Suprapubic skin (tissue), 4 donors: ENCODE results near the gene MTIF2.

Experiments
- EP300 ChIP-seq: sonication (generic); formaldehyde crosslinking; IDR thresholded peaks from one replicate; pipeline ENCODE4 v1.6.1; 2017; ENCODE audit warnings: antibody characterized with exemption
- POLR2A ChIP-seq, 2 donors: fragments of 450-650 bp; IDR thresholded peaks; one replicate each; pipeline ENCODE4 v1.6.1; 2017; ENCODE audit warnings: antibody characterized with exemption in 2 of 2, mild to moderate bottlenecking in 2 of 2, moderate library complexity in 2 of 2
- POLR2AphosphoS5 ChIP-seq, 3 donors: sonication (generic); formaldehyde crosslinking; IDR thresholded peaks; one replicate each; pipeline ENCODE4 v1.6.1; 2017; ENCODE audit warnings: antibody characterized with exemption in 3 of 3
- TF ChIP-seq, protein P1 (sequence below), 2 donors: fragments of 200-600 bp in 1 of 2; fragments of 450-650 bp in 1 of 2; sonication (generic) in 1 of 2; IDR thresholded peaks; one replicate each; pipeline ENCODE4 v1.5.1; 2016 to 2019; ENCODE audit warnings: antibody characterized with exemption in 2 of 2, mild to moderate bottlenecking in 1 of 2, moderate library complexity in 1 of 2

DNA sequence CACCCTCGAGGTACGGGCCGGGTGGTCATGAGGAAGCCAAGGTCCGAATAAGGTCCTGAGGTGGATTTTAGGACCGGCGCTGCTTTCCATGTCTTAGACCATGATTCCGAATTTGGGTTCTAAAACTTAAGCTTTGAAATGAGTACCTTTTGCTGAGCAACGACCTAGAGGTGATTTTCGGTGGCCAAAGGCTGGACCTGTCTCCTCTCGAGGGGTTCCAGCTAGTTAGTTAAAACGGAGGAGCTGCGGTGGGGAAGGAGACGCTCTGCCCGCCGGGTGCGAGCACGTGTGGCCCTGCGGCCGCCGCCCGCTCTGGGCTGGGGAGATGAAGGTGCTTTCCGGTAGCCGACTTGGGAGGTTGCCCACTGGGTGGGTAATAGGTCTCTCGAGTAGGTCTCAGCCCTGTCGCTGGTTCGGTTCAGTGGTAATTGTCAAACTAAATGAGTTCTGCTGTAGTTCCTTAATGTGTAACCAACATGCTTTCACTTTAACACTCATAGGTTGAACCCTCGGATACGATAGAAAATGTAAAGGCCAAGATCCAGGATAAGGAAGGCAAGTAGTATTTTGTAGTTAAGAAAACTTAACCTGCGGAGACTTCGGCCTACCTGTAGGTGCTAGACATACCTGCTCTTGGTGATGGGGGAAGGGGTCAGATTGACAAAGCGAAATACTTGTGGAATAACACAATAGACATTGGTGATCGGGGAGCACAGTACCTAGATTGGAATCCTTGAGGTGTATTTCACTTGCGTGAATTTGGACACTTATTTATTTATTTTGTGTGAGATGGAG lies 36.0 kb downstream of the MTIF2 start:
- TF ChIP-seq, protein P1, sequence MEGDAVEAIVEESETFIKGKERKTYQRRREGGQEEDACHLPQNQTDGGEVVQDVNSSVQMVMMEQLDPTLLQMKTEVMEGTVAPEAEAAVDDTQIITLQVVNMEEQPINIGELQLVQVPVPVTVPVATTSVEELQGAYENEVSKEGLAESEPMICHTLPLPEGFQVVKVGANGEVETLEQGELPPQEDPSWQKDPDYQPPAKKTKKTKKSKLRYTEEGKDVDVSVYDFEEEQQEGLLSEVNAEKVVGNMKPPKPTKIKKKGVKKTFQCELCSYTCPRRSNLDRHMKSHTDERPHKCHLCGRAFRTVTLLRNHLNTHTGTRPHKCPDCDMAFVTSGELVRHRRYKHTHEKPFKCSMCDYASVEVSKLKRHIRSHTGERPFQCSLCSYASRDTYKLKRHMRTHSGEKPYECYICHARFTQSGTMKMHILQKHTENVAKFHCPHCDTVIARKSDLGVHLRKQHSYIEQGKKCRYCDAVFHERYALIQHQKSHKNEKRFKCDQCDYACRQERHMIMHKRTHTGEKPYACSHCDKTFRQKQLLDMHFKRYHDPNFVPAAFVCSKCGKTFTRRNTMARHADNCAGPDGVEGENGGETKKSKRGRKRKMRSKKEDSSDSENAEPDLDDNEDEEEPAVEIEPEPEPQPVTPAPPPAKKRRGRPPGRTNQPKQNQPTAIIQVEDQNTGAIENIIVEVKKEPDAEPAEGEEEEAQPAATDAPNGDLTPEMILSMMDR (IDR thresholded peaks at IDR 0.05), result no peak
- no peak for TF ChIP-seq POLR2A (IDR thresholded peaks at IDR 0.05)
- TF ChIP-seq EP300, result no peak
- TF ChIP-seq POLR2AphosphoS5 (IDR thresholded peaks at IDR 0.05), result no peak
